Measurements from ENCODE around the gene FSTL5. TPM values are rescaled to one million over a fixed set of nuclear protein-coding genes. Genes with fewer than 3 reads are reported as not detected.

FSTL5 gene
- total RNA-seq, 1 experiment from 2014 or later = not detected

DNA sequence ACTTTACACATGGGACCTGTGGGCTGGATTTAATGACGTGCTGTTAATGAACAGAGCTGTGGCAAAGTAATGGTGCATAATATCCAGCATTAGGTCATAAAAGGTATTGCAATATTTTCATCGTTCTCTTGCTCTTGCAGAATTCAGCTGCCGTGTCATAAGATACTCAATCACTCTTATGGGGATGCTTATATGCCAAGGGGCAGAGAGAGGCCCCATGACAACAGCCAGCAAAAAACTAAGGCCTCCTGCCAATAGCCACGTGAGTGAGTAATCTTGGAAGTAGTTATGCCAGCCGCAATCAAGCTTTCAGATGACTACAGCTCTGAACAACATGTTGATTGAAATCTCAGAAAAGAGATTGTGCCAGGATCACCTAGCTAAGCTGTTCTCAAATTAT lies 616.9 kb downstream of the FSTL5 start:
- no peak overlapping the region for H3K9ac ChIP-seq (ENCODE audit: extremely low read depth, insufficient read length, low read length)
- H3K4ac ChIP-seq (ENCODE audit: low read depth, low read length) = no peak overlapping the region
- Mint-ChIP-seq H3K9me3 (peaks cover 4 to 7% of the 10 kb centered on the region in 2 experiments; a peak in 3 of 5 replicates), H3K27ac (no peak overlapping the region), H3K36me3 (ENCODE audit: insufficient read depth in 1 of 3, low read depth in 3 of 3) (no peaks in the 10 kb centered on the region; a peak in 2 of 7 replicates), H3K4me1 (no peaks in the 10 kb centered on the region), H3K27me3 (ENCODE audit: low read depth) (no peaks in the 10 kb centered on the region), H3K4me3 (no peak overlapping the region)
- no peak overlapping the region for H3K4me2 ChIP-seq (ENCODE audit: insufficient read depth, insufficient read length, low read length)
- H3K79me1 ChIP-seq (ENCODE audit: insufficient read depth, low read depth, low read length, poor library complexity, severe bottlenecking) = no peaks in the 10 kb centered on the region
- no peak overlapping the region for H2BK15ac ChIP-seq (ENCODE audit: low read depth, low read length)
- no peak overlapping the region for H4K8ac ChIP-seq (replicated peaks; ENCODE audit: insufficient read length, low read depth, low read length)
- no peak overlapping the region for H3K23ac ChIP-seq (ENCODE audit: insufficient read length, low read depth, low read length)
- no peak overlapping the region for H3K18ac ChIP-seq (ENCODE audit: insufficient read length, low read depth, low read length)
- H3K27me3 ChIP-seq (ENCODE audit: insufficient read depth, low read length) = no peaks in the 10 kb centered on the region
- TF ChIP-seq, protein P1, sequence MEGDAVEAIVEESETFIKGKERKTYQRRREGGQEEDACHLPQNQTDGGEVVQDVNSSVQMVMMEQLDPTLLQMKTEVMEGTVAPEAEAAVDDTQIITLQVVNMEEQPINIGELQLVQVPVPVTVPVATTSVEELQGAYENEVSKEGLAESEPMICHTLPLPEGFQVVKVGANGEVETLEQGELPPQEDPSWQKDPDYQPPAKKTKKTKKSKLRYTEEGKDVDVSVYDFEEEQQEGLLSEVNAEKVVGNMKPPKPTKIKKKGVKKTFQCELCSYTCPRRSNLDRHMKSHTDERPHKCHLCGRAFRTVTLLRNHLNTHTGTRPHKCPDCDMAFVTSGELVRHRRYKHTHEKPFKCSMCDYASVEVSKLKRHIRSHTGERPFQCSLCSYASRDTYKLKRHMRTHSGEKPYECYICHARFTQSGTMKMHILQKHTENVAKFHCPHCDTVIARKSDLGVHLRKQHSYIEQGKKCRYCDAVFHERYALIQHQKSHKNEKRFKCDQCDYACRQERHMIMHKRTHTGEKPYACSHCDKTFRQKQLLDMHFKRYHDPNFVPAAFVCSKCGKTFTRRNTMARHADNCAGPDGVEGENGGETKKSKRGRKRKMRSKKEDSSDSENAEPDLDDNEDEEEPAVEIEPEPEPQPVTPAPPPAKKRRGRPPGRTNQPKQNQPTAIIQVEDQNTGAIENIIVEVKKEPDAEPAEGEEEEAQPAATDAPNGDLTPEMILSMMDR (conservative IDR thresholded peaks at IDR 0.05) = no peak
- H4K20me1 ChIP-seq (ENCODE audit: control insufficient read depth, insufficient read depth, insufficient read length) = no peaks in the 10 kb centered on the region
- H2AFZ ChIP-seq (ENCODE audit: low read length) = no peak overlapping the region
- no peak overlapping the region for H3T11ph ChIP-seq (ENCODE audit: low read length)
- H2BK5ac ChIP-seq (ENCODE audit: insufficient read length, low read length) = no peak overlapping the region
- no peak overlapping the region for H4K5ac ChIP-seq (ENCODE audit: insufficient read length, low read depth, low read length)
- no peak overlapping the region for H2BK12ac ChIP-seq (ENCODE audit: insufficient read length, low read depth, low read length)
- no peak for DNase-seq
- H3K4me1 ChIP-seq (ENCODE audit: insufficient read depth, low read length) = no peaks in the 10 kb centered on the region
- no peak overlapping the region for H3K56ac ChIP-seq (ENCODE audit: insufficient read length, low read depth, low read length)
- no peak overlapping the region for H2BK120ac ChIP-seq (ENCODE audit: low read depth, low read length, poor library complexity, severe bottlenecking)
- no peak overlapping the region for H4K91ac ChIP-seq (ENCODE audit: insufficient read length, low read depth, low read length)
- no peak overlapping the region for H3K27ac ChIP-seq (ENCODE audit: insufficient read length, low read depth, low read length)
- H2AK5ac ChIP-seq (ENCODE audit: insufficient read length, low read length) = no peak overlapping the region
- no peak overlapping the region for H2BK20ac ChIP-seq (ENCODE audit: low read depth, low read length, poor library complexity, severe bottlenecking)
- H3K79me2 ChIP-seq (ENCODE audit: insufficient read depth, low read length) = no peaks in the 10 kb centered on the region
- no CpG with 5 or more reads among the region's 5 CpGs for WGBS (ENCODE audit: extremely low coverage, insufficient read length, low lambda C conversion rate)
- H3K9me3 ChIP-seq (ENCODE audit: control insufficient read depth, low read depth, low read length) = no peaks in the 10 kb centered on the region
- no peak overlapping the region for H3K14ac ChIP-seq (ENCODE audit: insufficient read depth, low read length)
- H3K23me2 ChIP-seq (ENCODE audit: insufficient read length, low read depth, low read length, poor library complexity, severe bottlenecking) = no peaks in the 10 kb centered on the region

Data from H9 (cell line).